ENCODE results near the gene BDKRB2.

The BDKRB2 gene

DNA sequence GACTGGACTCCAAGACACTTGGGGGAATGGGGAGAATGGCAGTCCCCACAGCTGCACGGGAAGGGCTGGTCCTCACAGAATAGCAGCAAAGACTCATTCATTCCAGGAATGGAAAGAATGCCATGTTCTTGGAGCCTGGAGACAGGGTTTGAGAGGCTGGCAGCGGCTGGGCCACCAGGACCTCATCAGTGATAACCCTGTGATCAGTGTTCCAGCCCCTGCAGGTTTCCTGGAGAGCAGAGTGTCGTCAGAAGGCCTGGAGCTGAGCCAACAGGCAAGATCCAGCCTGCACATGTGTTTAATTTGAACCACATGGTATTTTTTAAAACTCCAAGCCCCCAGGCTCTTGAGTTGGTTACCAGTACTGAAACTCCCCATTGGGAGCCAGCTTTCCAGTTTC is 62.7 kb downstream of the BDKRB2 start:
- Histone ChIP-seq H3K27me3 (ENCODE audit: insufficient read depth, low read length, poor library complexity) (no peaks in the 10 kb centered on the region), H3K27ac (ENCODE audit: low read length) (no peak overlapping the region), H3K79me2 (ENCODE audit: insufficient read depth, low read length) (no peaks in the 10 kb centered on the region), H3K9ac (ENCODE audit: low read depth, low read length) (no peak overlapping the region), H3K4me2 (ENCODE audit: insufficient read depth, low read length) (no peak overlapping the region), H2AFZ (ENCODE audit: low read depth, low read length) (no peak overlapping the region), H4K20me1 (ENCODE audit: insufficient read depth, low read length) (no peaks in the 10 kb centered on the region), H3K9me3 (ENCODE audit: insufficient read depth, low read length, severe bottlenecking) (no peaks in the 10 kb centered on the region), H3K36me3 (ENCODE audit: insufficient read depth, low read length) (no peaks in the 10 kb centered on the region), H3K4me3 (ENCODE audit: low read depth in 1 of 2, low read length in 2 of 2) (no peak overlapping the region), H3K4me1 (ENCODE audit: insufficient read depth, low read length) (no peaks in the 10 kb centered on the region)
- no peak for TF ChIP-seq EZH2 (IDR thresholded peaks at IDR 0.05; ENCODE audit: borderline replicate concordance, low read depth, low read length, severe bottlenecking)
- ATAC-seq (ENCODE audit: insufficient read depth, low read depth) (no peak), DNase-seq (no peak)

DNA sequence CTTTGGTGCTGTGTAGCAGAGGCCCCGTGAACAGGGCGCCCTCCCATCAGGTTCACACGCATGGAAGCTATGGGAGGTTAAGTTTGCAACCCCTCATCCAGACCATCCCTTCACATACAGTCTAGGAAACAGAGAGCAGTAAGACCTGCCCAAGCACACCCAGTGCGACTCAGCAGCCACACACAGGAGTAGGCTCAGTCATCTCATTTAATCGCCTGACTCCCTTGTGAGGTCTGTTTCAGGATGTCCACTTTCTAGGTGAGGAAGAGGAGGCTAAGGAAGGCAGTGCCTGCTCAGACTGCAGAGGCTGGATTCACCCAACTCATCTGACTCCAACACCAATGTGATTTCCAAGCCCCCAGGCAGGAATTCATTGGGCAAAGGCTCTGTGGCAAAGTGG is 63.3 kb downstream of the BDKRB2 start:
- no peaks in the 10 kb centered on the region for H3K9me3 ChIP-seq (ENCODE audit: insufficient read depth, low read length, severe bottlenecking)
- H3K27ac ChIP-seq (ENCODE audit: low read length): no peak overlapping the region
- TF ChIP-seq, protein P1, sequence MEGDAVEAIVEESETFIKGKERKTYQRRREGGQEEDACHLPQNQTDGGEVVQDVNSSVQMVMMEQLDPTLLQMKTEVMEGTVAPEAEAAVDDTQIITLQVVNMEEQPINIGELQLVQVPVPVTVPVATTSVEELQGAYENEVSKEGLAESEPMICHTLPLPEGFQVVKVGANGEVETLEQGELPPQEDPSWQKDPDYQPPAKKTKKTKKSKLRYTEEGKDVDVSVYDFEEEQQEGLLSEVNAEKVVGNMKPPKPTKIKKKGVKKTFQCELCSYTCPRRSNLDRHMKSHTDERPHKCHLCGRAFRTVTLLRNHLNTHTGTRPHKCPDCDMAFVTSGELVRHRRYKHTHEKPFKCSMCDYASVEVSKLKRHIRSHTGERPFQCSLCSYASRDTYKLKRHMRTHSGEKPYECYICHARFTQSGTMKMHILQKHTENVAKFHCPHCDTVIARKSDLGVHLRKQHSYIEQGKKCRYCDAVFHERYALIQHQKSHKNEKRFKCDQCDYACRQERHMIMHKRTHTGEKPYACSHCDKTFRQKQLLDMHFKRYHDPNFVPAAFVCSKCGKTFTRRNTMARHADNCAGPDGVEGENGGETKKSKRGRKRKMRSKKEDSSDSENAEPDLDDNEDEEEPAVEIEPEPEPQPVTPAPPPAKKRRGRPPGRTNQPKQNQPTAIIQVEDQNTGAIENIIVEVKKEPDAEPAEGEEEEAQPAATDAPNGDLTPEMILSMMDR (IDR thresholded peaks at IDR 0.05; ENCODE audit: borderline replicate concordance, extremely low read depth, low read length, poor library complexity, severe bottlenecking): no peak
- no peak for TF ChIP-seq EZH2 (IDR thresholded peaks at IDR 0.05; ENCODE audit: borderline replicate concordance, low read depth, low read length, severe bottlenecking)
- H3K4me2 ChIP-seq (ENCODE audit: insufficient read depth, low read length): no peak overlapping the region
- H3K36me3 ChIP-seq (ENCODE audit: insufficient read depth, low read length): no peaks in the 10 kb centered on the region
- DNase-seq: no peak
- H3K27me3 ChIP-seq (ENCODE audit: insufficient read depth, low read length, poor library complexity): no peaks in the 10 kb centered on the region
- no peak overlapping the region for H2AFZ ChIP-seq (ENCODE audit: low read depth, low read length)
- no peaks in the 10 kb centered on the region for H4K20me1 ChIP-seq (ENCODE audit: insufficient read depth, low read length)
- no peak overlapping the region for H3K9ac ChIP-seq (ENCODE audit: low read depth, low read length)
- no peaks in the 10 kb centered on the region for H3K79me2 ChIP-seq (ENCODE audit: insufficient read depth, low read length)
- H3K4me3 ChIP-seq (ENCODE audit: low read depth in 1 of 2, low read length in 2 of 2): no peak overlapping the region
- H3K4me1 ChIP-seq (ENCODE audit: insufficient read depth, low read length): no peaks in the 10 kb centered on the region
- ATAC-seq (ENCODE audit: insufficient read depth, low read depth): no peak

DNA sequence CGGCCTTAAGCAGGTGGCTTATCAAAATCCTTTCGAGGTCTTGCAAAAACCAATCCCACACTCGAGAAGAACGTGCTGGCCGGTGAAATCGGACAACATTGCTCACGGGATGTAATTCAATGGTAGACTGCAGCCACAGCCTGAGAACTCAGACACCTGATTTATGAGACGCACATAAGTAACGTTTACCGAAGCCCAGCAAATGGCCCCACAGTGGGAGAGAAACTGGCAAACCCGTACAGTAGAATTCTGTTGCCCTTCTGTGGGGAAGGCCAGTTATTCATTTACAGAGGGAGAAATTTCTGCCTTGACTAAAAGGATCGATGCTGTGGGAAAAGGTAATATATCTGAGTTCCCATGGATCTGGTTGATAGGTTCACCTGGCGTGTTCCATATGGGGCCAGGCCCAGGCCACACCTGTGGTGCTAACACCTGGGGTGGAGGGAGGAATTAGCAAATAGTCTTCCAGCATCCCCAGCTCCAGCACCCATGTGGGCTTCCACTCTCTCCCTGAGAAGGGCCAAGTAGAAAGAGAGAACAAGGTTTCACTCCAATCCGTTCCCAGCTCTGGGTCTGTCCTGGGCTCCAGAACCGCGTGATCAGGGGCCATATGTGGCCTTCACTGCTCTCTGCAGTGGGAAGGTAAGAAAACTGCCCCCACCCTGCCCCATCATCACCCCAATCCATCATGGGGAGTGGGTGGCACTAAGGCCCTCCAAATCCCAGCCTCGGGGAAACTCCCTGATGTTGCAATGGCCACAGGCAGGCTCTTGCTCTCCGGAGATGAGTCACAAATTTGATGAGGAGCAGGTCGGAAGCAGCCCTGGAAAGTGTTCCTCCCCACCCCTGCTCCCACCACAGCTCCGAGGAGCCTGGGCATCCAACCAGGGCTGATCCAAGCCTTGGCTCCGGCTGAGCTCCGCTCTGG is 64.1 kb downstream of the BDKRB2 start:
- H3K36me3 ChIP-seq (ENCODE audit: insufficient read depth, low read length): no peaks in the 10 kb centered on the region
- no peak overlapping the region for H3K9ac ChIP-seq (ENCODE audit: low read depth, low read length)
- no peak overlapping the region for H3K27ac ChIP-seq (ENCODE audit: low read length)
- ATAC-seq (ENCODE audit: insufficient read depth, low read depth) (no peak), DNase-seq (no peak)
- H3K27me3 ChIP-seq (ENCODE audit: insufficient read depth, low read length, poor library complexity): no peaks in the 10 kb centered on the region
- no peaks in the 10 kb centered on the region for H3K9me3 ChIP-seq (ENCODE audit: insufficient read depth, low read length, severe bottlenecking)
- no peaks in the 10 kb centered on the region for H3K79me2 ChIP-seq (ENCODE audit: insufficient read depth, low read length)
- no peaks in the 10 kb centered on the region for H3K4me1 ChIP-seq (ENCODE audit: insufficient read depth, low read length)
- H4K20me1 ChIP-seq (ENCODE audit: insufficient read depth, low read length): no peaks in the 10 kb centered on the region
- TF ChIP-seq, protein P1 (IDR thresholded peaks at IDR 0.05; ENCODE audit: borderline replicate concordance, extremely low read depth, low read length, poor library complexity, severe bottlenecking): no peak
- no peak for TF ChIP-seq EZH2 (IDR thresholded peaks at IDR 0.05; ENCODE audit: borderline replicate concordance, low read depth, low read length, severe bottlenecking)
- no peak overlapping the region for H3K4me3 ChIP-seq (ENCODE audit: low read depth in 1 of 2, low read length in 2 of 2)
- H2AFZ ChIP-seq (ENCODE audit: low read depth, low read length): no peak overlapping the region
- H3K4me2 ChIP-seq (ENCODE audit: insufficient read depth, low read length): no peak overlapping the region

DNA sequence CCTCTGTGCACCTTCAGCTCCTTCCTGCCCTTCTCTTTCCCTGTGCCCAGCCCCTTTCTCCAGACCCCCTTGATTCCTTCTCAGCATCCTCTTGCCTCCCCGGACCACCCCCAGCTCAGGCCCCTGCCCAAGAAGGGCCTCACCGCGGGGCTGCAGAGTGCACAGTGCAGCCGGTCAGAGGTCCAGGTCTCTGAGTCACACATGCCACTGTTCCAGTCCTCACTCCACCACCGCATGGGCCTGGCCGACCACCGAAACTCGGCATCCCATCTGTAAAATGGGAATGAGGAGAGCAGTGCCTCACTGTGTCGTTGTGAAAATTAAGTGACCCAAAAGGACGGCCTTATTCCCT is 64.7 kb downstream of the BDKRB2 start:
- H3K4me1 ChIP-seq (ENCODE audit: insufficient read depth, low read length): no peaks in the 10 kb centered on the region
- DNase-seq: no peak
- H3K9ac ChIP-seq (ENCODE audit: low read depth, low read length): no peak overlapping the region
- H3K36me3 ChIP-seq (ENCODE audit: insufficient read depth, low read length): no peaks in the 10 kb centered on the region
- ATAC-seq (ENCODE audit: insufficient read depth, low read depth): no peak
- no peaks in the 10 kb centered on the region for H4K20me1 ChIP-seq (ENCODE audit: insufficient read depth, low read length)
- H3K9me3 ChIP-seq (ENCODE audit: insufficient read depth, low read length, severe bottlenecking): no peaks in the 10 kb centered on the region
- TF ChIP-seq, protein P1 (IDR thresholded peaks at IDR 0.05; ENCODE audit: borderline replicate concordance, extremely low read depth, low read length, poor library complexity, severe bottlenecking): no peak
- TF ChIP-seq EZH2 (IDR thresholded peaks at IDR 0.05; ENCODE audit: borderline replicate concordance, low read depth, low read length, severe bottlenecking): no peak
- no peaks in the 10 kb centered on the region for H3K79me2 ChIP-seq (ENCODE audit: insufficient read depth, low read length)
- H3K4me2 ChIP-seq (ENCODE audit: insufficient read depth, low read length): no peak overlapping the region
- H3K27ac ChIP-seq (ENCODE audit: low read length): no peak overlapping the region
- no peak overlapping the region for H3K4me3 ChIP-seq (ENCODE audit: low read depth in 1 of 2, low read length in 2 of 2)
- no peaks in the 10 kb centered on the region for H3K27me3 ChIP-seq (ENCODE audit: insufficient read depth, low read length, poor library complexity)
- H2AFZ ChIP-seq (ENCODE audit: low read depth, low read length): no peak overlapping the region
